Sigmoid colon (tissue), 7 donors: ENCODE measurements around the gene ATP6V1D. TPM values are rescaled to one million over a fixed set of nuclear protein-coding genes. Genes with fewer than 3 reads are reported as not detected.
A peak's percentile ranks its signal among the peaks of the same experiment; 100 is the strongest.
"Not testable (repeated sequence)": the region's sequence is repeated elsewhere in the genome, so short reads cannot be mapped to it uniquely, and the experiment has no call there.

Experiments used
- DNase-seq: peaks from one replicate; pipeline ENCODE4 v3.0.0-alpha.2; 2019
- H3K27ac ChIP-seq, 4 donors: fragments of 200-600 bp; sonication (generic); one replicate each; pipeline ENCODE4 v1.5.1; 2016 to 2019; ENCODE audit warnings: mild to moderate bottlenecking in 1 of 4
- H3K27me3 ChIP-seq, 3 donors: fragments of 200-600 bp; sonication (generic); one replicate each; pipeline ENCODE4 v1.5.1; 2019; ENCODE audit warnings: mild to moderate bottlenecking in 1 of 3
- H3K36me3 ChIP-seq, 4 donors: fragments of 200-600 bp; sonication (generic); one replicate each; pipeline ENCODE4 v1.5.1; 2016 to 2019
- H3K4me1 ChIP-seq, 4 donors: fragments of 200-600 bp; sonication (generic); one replicate each; pipeline ENCODE4 v1.5.1; 2017 to 2019
- H3K4me3 ChIP-seq, 4 donors: fragments of 200-600 bp; sonication (generic); one replicate each; pipeline ENCODE4 v1.5.1; 2017 to 2019; ENCODE audit warnings: mild to moderate bottlenecking in 2 of 4, moderate library complexity in 1 of 4
- H3K9me3 ChIP-seq, 4 donors: fragments of 200-600 bp in 3 of 4; sonication (generic) in 3 of 4; one replicate each; pipeline versions ENCODE4 v1.5.1 to v1.6.1; 2013 to 2019
- CTCF ChIP-seq, 4 experiments: fragments of 450-650 bp in 3 of 4; fragments of 200-600 bp in 1 of 4; IDR thresholded peaks; one replicate each; pipeline ENCODE4 v1.5.1; 2016 to 2019; ENCODE audit warnings: antibody characterized with exemption in 4 of 4, mild to moderate bottlenecking in 3 of 4, moderate library complexity in 2 of 4
- EP300 ChIP-seq, 4 donors: sonication (generic); formaldehyde crosslinking; IDR thresholded peaks; one replicate each; pipeline ENCODE4 v1.6.1; 2017; ENCODE audit warnings: antibody characterized with exemption in 4 of 4
- POLR2A ChIP-seq, 2 donors: fragments of 450-650 bp; IDR thresholded peaks; one replicate each; pipeline ENCODE4 v1.6.1; 2016; ENCODE audit warnings: antibody characterized with exemption in 2 of 2, mild to moderate bottlenecking in 2 of 2, moderate library complexity in 2 of 2
- POLR2AphosphoS5 ChIP-seq, 4 donors: sonication (generic); formaldehyde crosslinking; IDR thresholded peaks; one replicate each; pipeline ENCODE4 v1.6.1; 2017; ENCODE audit warnings: antibody characterized with exemption in 4 of 4
- WGBS, 2 donors: extraction: QIAGEN DNeasy Blood & Tissue Kit; methylation state at CpG; one replicate each; pipeline ENCODE4 v1.1.7; 2013; 5-methylcytosine and 5-hydroxymethylcytosine counted together
- intact Hi-C: fragments of 100-400 bp; cut with DNase I; formaldehyde crosslinking; loops from one replicate; pipeline ENCODE4 v1.15.1; 2023
- polyA plus RNA-seq, 3 donors: library from polyadenylated mRNA; stranded (reverse); fragments of 200-250 nt; gene quantifications; one replicate each; pipeline ENCODE4 v1.2.3, GENCODE V29; 2013
- total RNA-seq, 4 donors: library from RNA; depleted of rRNA; stranded (reverse); fragments of >200 nt; gene quantifications; one replicate each; pipeline ENCODE4 v1.1.0, GENCODE V29; 2016
- donor health status: healthy with polysubstance abuse.
- donor health status: Bipolar disorder and iron deficiency.
- donor health status: healthy.

Gene ATP6V1D
- total RNA-seq (10 to 100 TPM; 65.8 to 89.9 (median 76.7) TPM), polyA plus RNA-seq (100 to 1,000 TPM in 1 of 3 donors, 10 to 100 TPM in 2; 64.1 to 181 (median 97.9) TPM)

- Histone ChIP-seq H3K36me3 (peaks cover 0 to 31% (median under 1%) of the 10 kb centered on the region in 4 donors), H3K4me3 (peak within 1 kb of the TSS; percentile 82 to 85 (median 83)), H3K27ac (peak within 1 kb of the TSS; percentile 88 to 93 (median 90)), H3K4me1 (peaks cover 0 to 63% (median 55%) of the 10 kb centered on the region in 4 donors), H3K27me3 (no peaks in the 10 kb centered on the region), H3K9me3 (no peaks in the 10 kb centered on the region)
- 0% methylated on average over 47 of the region's 47 CpGs for whole genome bisulfite sequencing, 2 donors
- TF ChIP-seq POLR2AphosphoS5 (IDR thresholded peaks at IDR 0.05): peak; percentile 87 to 96 (median 92)
- TF ChIP-seq EP300 (IDR thresholded peaks at IDR 0.05): peak in 1 of 4 donors; percentile 40
- peak; percentile 83 to 84 for TF ChIP-seq POLR2A (IDR thresholded peaks at IDR 0.05)
- peak; percentile 78 to 98 (median 95) for TF ChIP-seq CTCF (IDR thresholded peaks at IDR 0.05)
- intact Hi-C loops: loop anchor here (2.0 kb wide), 1 partner anchor 119 kb away; the partner anchor contains the start of gene PALS1
- DNase-seq: peak; percentile 100
These were observed at the start of gene ATP6V1D, which contains the start of gene EIF2S1 for GRCh38 chr14:67359775-67360469. TSS of gene ATP6V1D (minus strand) at chr14:67359804. CDS start at chr14:67359698, 106 bp downstream. TSS of gene EIF2S1 (plus strand) at chr14:67360328. CDS start at chr14:67364768, 4,440 bp downstream.

GRCh38 chr14:67408122-67408801, 48.7 kb upstream of the ATP6V1D start:
- H3K27ac ChIP-seq, intact Hi-C loops, H3K36me3 ChIP-seq, H3K4me3 ChIP-seq, H3K9me3 ChIP-seq: not testable (repeated sequence)
- Histone ChIP-seq H3K4me1 (peaks cover 0 to 14% (median 13%) of the 10 kb centered on the region in 4 donors), H3K27me3 (peaks cover 4 to 27% (median 7%) of the 10 kb centered on the region in 3 donors)
- 88 to 90% methylated on average over 7 of the region's 7 CpGs for WGBS, 2 donors
- peak; percentile 26 for DNase-seq

GRCh38 chr14:67405771-67406170, 46.2 kb upstream of the ATP6V1D start:
- Histone ChIP-seq H3K36me3 (no peaks in the 10 kb centered on the region), H3K9me3 (no peaks in the 10 kb centered on the region), H3K27me3 (peaks cover 0 to 7% (median 0%) of the 10 kb centered on the region in 3 donors), H3K27ac (no peak overlapping the region), H3K4me1 (no peaks in the 10 kb centered on the region), H3K4me3 (no peak overlapping the region)
- no peak for DNase-seq
- TF ChIP-seq POLR2AphosphoS5 (IDR thresholded peaks at IDR 0.05): no peak
- TF ChIP-seq POLR2A (IDR thresholded peaks at IDR 0.05): no peak
- no peak for TF ChIP-seq CTCF (IDR thresholded peaks at IDR 0.05)
- no peak for TF ChIP-seq EP300 (IDR thresholded peaks at IDR 0.05)
- WGBS, 2 donors: 96% methylated on average over 5 of the region's 5 CpGs
- intact Hi-C loops: no loop called here

GRCh38 chr14:67400434-67400833, 40.8 kb upstream of the ATP6V1D start:
- H3K27ac ChIP-seq: no peak overlapping the region
- H3K4me1 ChIP-seq: no peaks in the 10 kb centered on the region
- 20 to 81% methylated on average over 4 of the region's 4 CpGs for WGBS, 2 donors
- H3K27me3 ChIP-seq: no peaks in the 10 kb centered on the region
- intact Hi-C loops: no loop called here
- no peak for TF ChIP-seq EP300 (IDR thresholded peaks at IDR 0.05)
- TF ChIP-seq POLR2AphosphoS5 (IDR thresholded peaks at IDR 0.05): no peak
- no peak for TF ChIP-seq POLR2A (IDR thresholded peaks at IDR 0.05)
- no peak for TF ChIP-seq CTCF (IDR thresholded peaks at IDR 0.05)
- DNase-seq: no peak
- no peaks in the 10 kb centered on the region for H3K36me3 ChIP-seq
- H3K4me3 ChIP-seq: no peak overlapping the region
- H3K9me3 ChIP-seq: no peaks in the 10 kb centered on the region

GRCh38 chr14:67397536-67397935, 37.9 kb upstream of the ATP6V1D start:
- Histone ChIP-seq H3K4me1 (no peaks in the 10 kb centered on the region), H3K36me3 (no peaks in the 10 kb centered on the region), H3K9me3 (no peaks in the 10 kb centered on the region), H3K27me3 (no peaks in the 10 kb centered on the region), H3K27ac (no peak overlapping the region), H3K4me3 (no peak overlapping the region)
- no peak for TF ChIP-seq POLR2A (IDR thresholded peaks at IDR 0.05)
- TF ChIP-seq EP300 (IDR thresholded peaks at IDR 0.05): no peak
- TF ChIP-seq CTCF (IDR thresholded peaks at IDR 0.05): no peak
- TF ChIP-seq POLR2AphosphoS5 (IDR thresholded peaks at IDR 0.05): no peak
- DNase-seq: no peak
- intact Hi-C loops: no loop called here
- WGBS, 2 donors: 95 to 97% methylated on average over 9 of the region's 9 CpGs
